KG1 (cell line): ENCODE results near the gene MMEL1.

Experiments used
- DNase-seq: peaks from one replicate; lab custom pipeline; 2025; lab: John Stamatoyannopoulos, UW

MMEL1 gene

GRCh38 chr1:2642560-2643413 lies 10.0 kb upstream of the MMEL1 start:
- peak; percentile 76 for DNase-seq

GRCh38 chr1:2642131-2642559 lies 9.3 kb upstream of the MMEL1 start:
- no peak for DNase-seq

- no peak for DNase-seq
These were observed 8.7 kb upstream of the MMEL1 start for GRCh38 chr1:2641381-2642130.

- no peak for DNase-seq
These were observed 7.8 kb upstream of the MMEL1 start for GRCh38 chr1:2640626-2641025.

- DNase-seq, result no peak
These were observed 7.0 kb upstream of the MMEL1 start for GRCh38 chr1:2639607-2640521.

GRCh38 chr1:2639203-2639602 lies 6.4 kb upstream of the MMEL1 start:
- no peak for DNase-seq

- no peak for DNase-seq
These were observed 5.8 kb upstream of the MMEL1 start for GRCh38 chr1:2638466-2639115.

GRCh38 chr1:2637442-2638145 lies 4.8 kb upstream of the MMEL1 start:
- no peak for DNase-seq

- DNase-seq, result no peak
These were observed 3.9 kb upstream of the MMEL1 start for GRCh38 chr1:2636733-2637132.

GRCh38 chr1:2635361-2636010 lies 2.7 kb upstream of the MMEL1 start:
- no peak for DNase-seq

- no peak for DNase-seq
These were observed 1.2 kb upstream of the MMEL1 start for GRCh38 chr1:2633936-2634491.

GRCh38 chr1:2633366-2633935 lies 635 bp upstream of the MMEL1 start:
- no peak for DNase-seq

- DNase-seq, result no peak
These were observed 775 bp downstream of the MMEL1 start for GRCh38 chr1:2632051-2632430.

- no peak for DNase-seq
These were observed 1.4 kb downstream of the MMEL1 start for GRCh38 chr1:2631136-2632050.

GRCh38 chr1:2630498-2631135 lies 2.2 kb downstream of the MMEL1 start:
- no peak for DNase-seq

GRCh38 chr1:2629627-2630497 lies 3.0 kb downstream of the MMEL1 start:
- no peak for DNase-seq

- no peak for DNase-seq
These were observed 3.7 kb downstream of the MMEL1 start for GRCh38 chr1:2628933-2629626.
